ENCODE data around the gene FIGNL1.

GRCh38 chr7:50446542-50446960 is 3.6 kb downstream of the FIGNL1 start:
- no peak for TF ChIP-seq CTCF (IDR thresholded peaks at IDR 0.05)
- TF ChIP-seq POLR2A (IDR thresholded peaks at IDR 0.05) = no peak
